WTC11 (cell line): ENCODE data around the gene EPHA4.

Experiments
- JUN ChIP-seq: sonication (generic); formaldehyde crosslinking; IDR thresholded peaks from 2 replicates; pipeline ENCODE4 v1.8.0; 2023; ENCODE audit warnings: mild to moderate bottlenecking, missing genetic modification reagents
- ZNF138 ChIP-seq: sonication (generic); formaldehyde crosslinking; conservative IDR thresholded peaks from 2 replicates; pipeline ENCODE4 v1.8.1; 2022; ENCODE audit warnings: mild to moderate bottlenecking, moderate library complexity, missing genetic modification reagents
- TF ChIP-seq, protein P1 (sequence below): fragments of 200-600 bp; IDR thresholded peaks from 2 replicates; pipeline ENCODE4 v1.8.0; 2022; ENCODE audit warnings: antibody characterized with exemption

GRCh38 chr2:221390878-221391277 lies 181.2 kb downstream of the EPHA4 start:
- TF ChIP-seq JUN (CRISPR knock-in tag) = no peak
- TF ChIP-seq, protein P1, sequence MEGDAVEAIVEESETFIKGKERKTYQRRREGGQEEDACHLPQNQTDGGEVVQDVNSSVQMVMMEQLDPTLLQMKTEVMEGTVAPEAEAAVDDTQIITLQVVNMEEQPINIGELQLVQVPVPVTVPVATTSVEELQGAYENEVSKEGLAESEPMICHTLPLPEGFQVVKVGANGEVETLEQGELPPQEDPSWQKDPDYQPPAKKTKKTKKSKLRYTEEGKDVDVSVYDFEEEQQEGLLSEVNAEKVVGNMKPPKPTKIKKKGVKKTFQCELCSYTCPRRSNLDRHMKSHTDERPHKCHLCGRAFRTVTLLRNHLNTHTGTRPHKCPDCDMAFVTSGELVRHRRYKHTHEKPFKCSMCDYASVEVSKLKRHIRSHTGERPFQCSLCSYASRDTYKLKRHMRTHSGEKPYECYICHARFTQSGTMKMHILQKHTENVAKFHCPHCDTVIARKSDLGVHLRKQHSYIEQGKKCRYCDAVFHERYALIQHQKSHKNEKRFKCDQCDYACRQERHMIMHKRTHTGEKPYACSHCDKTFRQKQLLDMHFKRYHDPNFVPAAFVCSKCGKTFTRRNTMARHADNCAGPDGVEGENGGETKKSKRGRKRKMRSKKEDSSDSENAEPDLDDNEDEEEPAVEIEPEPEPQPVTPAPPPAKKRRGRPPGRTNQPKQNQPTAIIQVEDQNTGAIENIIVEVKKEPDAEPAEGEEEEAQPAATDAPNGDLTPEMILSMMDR = no peak
- TF ChIP-seq ZNF138 (CRISPR knock-in tag) = no peak
